Effector memory CD4-positive, alpha-beta T cell (primary cell): Measurements from ENCODE around the gene PANK1.

Experiments used
- DNase-seq, 3 donors: peaks; one replicate each; pipeline ENCODE4 v3.0.0-alpha.2; 2020
- H3K27ac ChIP-seq: 2 replicates; pipeline ENCODE4 v1.7.0; 2013; ENCODE audit warnings: mild to moderate bottlenecking, low read length, moderate library complexity; ENCODE audit not compliant: insufficient read depth, poor library complexity, severe bottlenecking
- H3K27me3 ChIP-seq: replicated peaks from 2 replicates; pipeline ENCODE4 v1.7.0; 2013; ENCODE audit warnings: mild to moderate bottlenecking, low read length; ENCODE audit not compliant: insufficient read depth, control insufficient read depth, poor library complexity, severe bottlenecking
- H3K36me3 ChIP-seq: 2 replicates; pipeline ENCODE4 v1.7.0; 2013; ENCODE audit warnings: mild to moderate bottlenecking, low read length, moderate library complexity; ENCODE audit not compliant: control insufficient read depth, insufficient read depth
- H3K4me1 ChIP-seq: 2 replicates; pipeline ENCODE4 v1.7.0; 2013; ENCODE audit warnings: low read length, mild to moderate bottlenecking; ENCODE audit not compliant: control insufficient read depth, insufficient read depth, poor library complexity, severe bottlenecking
- H3K4me3 ChIP-seq: 2 replicates; pipeline ENCODE4 v1.7.0; 2013; ENCODE audit warnings: low read length, low read depth, mild to moderate bottlenecking; ENCODE audit not compliant: insufficient read depth, poor library complexity, severe bottlenecking
- H3K9me3 ChIP-seq: 2 replicates; pipeline ENCODE4 v1.7.0; 2013; ENCODE audit warnings: mild to moderate bottlenecking, low read length, moderate library complexity; ENCODE audit not compliant: control insufficient read depth
- total RNA-seq, 3 donors: gene quantifications; one replicate each; lab custom pipeline; 2026; lab: John Stamatoyannopoulos, UW

Gene PANK1
- total RNA-seq: 1.9 to 4.4 (median 3.6) reads per million in 3 donors

GRCh38 chr10:89644967-89645741 is at the start of gene PANK1:
Gene PANK1, minus strand, starts transcription at chr10:89645242. Its CDS starts 351 bp downstream, at chr10:89644891.
- Histone ChIP-seq H3K27me3 (no peaks in the 10 kb centered on the region), H3K4me1 (peaks cover 6% of the 10 kb centered on the region), H3K4me3 (peak within 1 kb of the TSS; percentile 84), H3K9me3 (no peaks in the 10 kb centered on the region), H3K36me3 (no peaks in the 10 kb centered on the region), H3K27ac (peak within 1 kb of the TSS; percentile 57)
- peak; percentile 62 to 68 (median 62) for DNase-seq

GRCh38 chr10:89693176-89693575 is 48.1 kb upstream of the PANK1 start:
- no peak for DNase-seq
- Histone ChIP-seq H3K4me3 (no peak overlapping the region), H3K27me3 (no peaks in the 10 kb centered on the region)

GRCh38 chr10:89692416-89692815 is 47.4 kb upstream of the PANK1 start:
- no peak for DNase-seq
- Histone ChIP-seq H3K4me3 (no peak overlapping the region), H3K27ac (no peak overlapping the region), H3K4me1 (no peaks in the 10 kb centered on the region), H3K9me3 (no peaks in the 10 kb centered on the region), H3K27me3 (no peaks in the 10 kb centered on the region), H3K36me3 (no peaks in the 10 kb centered on the region)

More at GRCh38 chr10:89693176-89693575, 48.1 kb upstream of the PANK1 start:
- Histone ChIP-seq H3K4me1 (no peaks in the 10 kb centered on the region), H3K36me3 (no peaks in the 10 kb centered on the region), H3K9me3 (no peaks in the 10 kb centered on the region), H3K27ac (no peak overlapping the region)

- Histone ChIP-seq H3K4me1 (no peaks in the 10 kb centered on the region), H3K9me3 (no peaks in the 10 kb centered on the region), H3K27ac (no peak overlapping the region), H3K27me3 (no peaks in the 10 kb centered on the region), H3K4me3 (no peak overlapping the region), H3K36me3 (no peaks in the 10 kb centered on the region)
- DNase-seq: no peak
These were observed 45.0 kb upstream of the PANK1 start for GRCh38 chr10:89690027-89690426.

- Histone ChIP-seq H3K4me3 (no peak overlapping the region), H3K36me3 (no peaks in the 10 kb centered on the region), H3K4me1 (no peaks in the 10 kb centered on the region), H3K27me3 (no peaks in the 10 kb centered on the region), H3K27ac (no peak overlapping the region), H3K9me3 (no peaks in the 10 kb centered on the region)
- no peak for DNase-seq
These were observed 40.9 kb upstream of the PANK1 start for GRCh38 chr10:89685936-89686335.

GRCh38 chr10:89684604-89685003 is 39.6 kb upstream of the PANK1 start:
- no peaks in the 10 kb centered on the region for H3K27me3 ChIP-seq

GRCh38 chr10:89683883-89684282 is 38.8 kb upstream of the PANK1 start:
- Histone ChIP-seq H3K4me1 (no peaks in the 10 kb centered on the region), H3K4me3 (no peak overlapping the region), H3K27ac (no peak overlapping the region), H3K27me3 (no peaks in the 10 kb centered on the region), H3K9me3 (no peaks in the 10 kb centered on the region), H3K36me3 (no peaks in the 10 kb centered on the region)
- DNase-seq: no peak

More at GRCh38 chr10:89684604-89685003, 39.6 kb upstream of the PANK1 start:
- H3K9me3 ChIP-seq: no peaks in the 10 kb centered on the region
- H3K4me1 ChIP-seq: no peaks in the 10 kb centered on the region
- no peak overlapping the region for H3K4me3 ChIP-seq
- DNase-seq: no peak
- no peaks in the 10 kb centered on the region for H3K36me3 ChIP-seq
- no peak overlapping the region for H3K27ac ChIP-seq

GRCh38 chr10:89679986-89680385 is 34.9 kb upstream of the PANK1 start:
- DNase-seq: no peak
- Histone ChIP-seq H3K27ac (no peak overlapping the region), H3K4me1 (no peaks in the 10 kb centered on the region), H3K9me3 (no peaks in the 10 kb centered on the region), H3K27me3 (no peaks in the 10 kb centered on the region), H3K4me3 (no peak overlapping the region), H3K36me3 (no peaks in the 10 kb centered on the region)

GRCh38 chr10:89677341-89677740 is 32.3 kb upstream of the PANK1 start:
- Histone ChIP-seq H3K27me3 (no peaks in the 10 kb centered on the region), H3K36me3 (no peaks in the 10 kb centered on the region), H3K27ac (no peak overlapping the region), H3K9me3 (no peaks in the 10 kb centered on the region), H3K4me3 (no peak overlapping the region), H3K4me1 (no peaks in the 10 kb centered on the region)
- DNase-seq: no peak

- Histone ChIP-seq H3K4me3 (no peak overlapping the region), H3K27me3 (no peaks in the 10 kb centered on the region), H3K27ac (no peak overlapping the region), H3K4me1 (no peaks in the 10 kb centered on the region), H3K36me3 (no peaks in the 10 kb centered on the region), H3K9me3 (no peaks in the 10 kb centered on the region)
- DNase-seq: no peak
These were observed 25.9 kb upstream of the PANK1 start for GRCh38 chr10:89670926-89671325.
